Ureter (tissue), 1 donor: ENCODE results near the gene STK24. TPM values are rescaled to one million over a fixed set of nuclear protein-coding genes. Genes with fewer than 3 reads are reported as not detected.

Source experiments
- DNase-seq: peaks from one replicate; pipeline ENCODE4 v3.0.0-alpha.2; 2020; ENCODE audit warnings: low spot score
- total RNA-seq: library from RNA; stranded (reverse); gene quantifications from one replicate; pipeline ENCODE4 v1.2.4, GENCODE V29; 2023
- donor health status: DM: yes; HTN: yes; CAD: no.

The STK24 gene
- total RNA-seq, 1 donor from 2014 or later = 160 TPM

DNA sequence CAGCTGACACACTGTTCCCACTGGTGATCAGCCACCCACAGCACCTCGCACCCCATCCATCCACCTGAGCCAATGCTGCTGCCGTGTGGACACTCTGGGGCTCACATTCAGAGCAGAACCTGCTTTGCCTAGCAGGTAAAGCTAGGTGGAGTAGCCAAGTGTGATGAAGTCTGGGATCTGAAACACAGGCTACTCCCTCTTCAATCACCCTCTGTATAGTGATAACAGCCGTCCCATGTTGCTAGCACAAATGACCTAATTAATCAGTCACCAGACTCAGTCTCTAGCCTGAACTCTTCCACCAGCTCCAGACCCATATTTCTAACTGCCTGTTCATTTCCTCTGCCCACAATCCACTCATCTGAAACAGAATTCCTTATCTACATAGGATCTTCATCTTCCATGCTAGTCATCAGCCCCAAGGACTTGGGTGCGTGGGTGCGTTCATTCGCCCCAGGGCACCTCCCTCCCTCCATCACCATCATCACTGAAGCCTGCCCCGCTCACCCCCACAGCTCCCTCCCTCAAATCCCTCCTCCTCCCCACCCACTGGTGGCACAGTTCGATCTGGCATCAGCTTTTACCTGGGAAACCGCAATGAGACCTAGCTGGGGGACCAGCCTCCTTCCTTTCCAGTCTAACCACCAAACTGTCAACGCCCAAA, 19.8 kb downstream of the STK24 start:
- DNase-seq = no peak

DNA sequence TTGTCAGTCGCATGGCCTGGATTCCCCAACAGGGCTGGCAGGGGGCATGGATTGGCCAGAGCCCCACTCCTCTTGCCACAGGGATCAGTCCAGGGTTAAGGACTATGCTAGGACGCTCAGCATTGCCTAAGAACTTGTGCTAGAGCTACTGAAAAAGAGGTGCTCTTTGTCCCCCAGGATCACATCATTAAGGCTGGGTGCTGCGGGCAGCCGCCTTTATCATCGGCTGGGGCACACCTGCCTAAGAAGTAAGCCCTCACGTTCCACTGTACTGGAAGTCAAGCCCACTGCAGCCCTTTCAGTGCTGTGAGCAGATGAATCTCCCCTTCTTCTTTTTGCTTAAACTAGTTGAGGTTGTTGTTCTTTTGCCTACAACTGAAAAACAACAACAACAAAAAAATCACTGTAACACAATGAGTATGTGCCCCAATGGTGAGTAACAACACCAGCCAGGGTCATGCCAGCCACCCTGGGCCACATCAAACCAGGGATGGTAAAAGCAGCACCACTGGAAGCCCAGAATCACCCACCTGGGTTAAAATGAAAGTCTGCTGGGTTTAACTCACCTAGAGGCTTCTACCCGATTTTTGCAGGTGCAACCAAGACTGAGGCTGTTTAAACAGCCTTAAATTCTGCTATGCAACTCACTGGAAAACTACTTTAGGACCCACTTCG, 20.6 kb downstream of the STK24 start:
- no peak for DNase-seq

DNA sequence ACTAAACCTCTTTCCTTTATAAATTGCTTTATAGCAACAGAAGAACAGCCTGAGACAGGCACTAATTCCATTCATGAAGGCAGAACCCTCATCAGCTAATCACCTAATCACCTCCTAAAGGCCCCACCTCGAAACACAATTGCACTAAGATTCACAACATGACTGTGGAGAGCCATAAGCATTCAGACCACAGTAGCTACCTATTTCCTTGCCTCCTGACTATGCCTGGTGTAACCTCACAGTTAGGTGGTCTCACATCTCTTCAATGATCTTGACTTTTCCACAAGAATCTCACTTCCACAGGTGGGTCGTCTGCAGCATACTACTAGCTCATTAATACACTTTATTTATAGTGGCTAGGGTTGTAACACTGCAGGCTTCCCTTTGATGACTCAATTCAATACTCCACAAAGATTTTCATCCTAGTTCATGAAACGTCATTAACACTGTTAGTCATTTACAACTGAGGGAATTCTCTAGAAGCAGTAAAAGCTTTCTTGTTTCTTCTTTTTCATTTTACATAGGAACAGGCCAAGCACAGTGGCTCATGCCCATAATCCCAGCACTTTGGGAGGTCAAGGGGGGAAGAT, 27.1 kb downstream of the STK24 start:
- no peak for DNase-seq

DNA sequence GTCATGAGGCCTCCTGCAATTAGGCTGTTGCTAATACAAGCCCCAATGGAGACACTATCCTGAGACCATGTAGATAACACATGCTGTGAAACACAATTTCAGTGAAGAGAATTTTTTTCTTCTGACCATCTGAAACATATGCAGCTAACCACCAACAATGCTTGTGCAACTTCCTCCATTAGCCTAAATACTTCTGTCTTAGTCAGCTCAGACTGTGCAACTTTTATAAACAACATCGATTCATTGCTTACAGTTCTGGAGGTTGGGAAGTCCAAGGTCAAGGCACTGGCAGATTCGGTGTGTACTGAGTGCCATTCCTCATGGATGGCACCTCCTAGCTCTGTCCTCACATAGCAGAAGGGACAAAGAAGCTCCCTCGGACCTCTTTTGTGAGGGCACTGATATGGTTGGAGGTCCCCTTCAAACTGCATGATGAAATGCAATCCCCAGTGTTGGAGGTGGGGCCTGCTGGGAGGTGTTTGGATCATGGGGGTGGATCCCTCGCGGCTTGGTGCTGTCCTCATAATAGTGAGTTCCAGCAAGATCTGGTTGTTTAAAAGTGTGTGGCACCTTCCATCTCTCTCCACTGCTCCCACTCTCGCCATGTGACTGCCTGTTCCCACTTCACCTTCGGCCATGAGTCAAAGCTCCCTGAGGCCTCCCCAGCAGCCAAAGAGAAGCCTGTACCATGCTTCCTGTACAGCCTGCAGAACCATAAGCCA, 27.7 kb downstream of the STK24 start:
- DNase-seq = no peak

DNA sequence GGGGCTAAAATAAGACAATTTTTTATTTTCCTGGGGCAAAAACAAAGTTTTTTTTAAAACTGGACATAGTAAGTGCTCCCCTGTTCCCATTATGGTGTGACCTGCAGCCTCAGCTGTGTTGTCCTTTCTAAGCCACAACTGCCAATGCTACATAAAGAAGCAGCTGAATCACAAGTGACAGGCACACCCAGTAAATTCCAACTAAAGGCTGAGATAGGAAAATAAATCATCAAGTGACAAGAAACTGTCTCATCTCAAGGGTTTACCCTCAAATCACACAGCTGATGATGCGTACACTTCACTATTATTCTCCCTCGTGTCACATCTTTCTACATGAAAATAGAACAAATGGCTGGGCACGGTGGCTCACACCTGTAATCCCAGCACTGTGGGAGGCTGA, 28.7 kb downstream of the STK24 start:
- DNase-seq = no peak

DNA sequence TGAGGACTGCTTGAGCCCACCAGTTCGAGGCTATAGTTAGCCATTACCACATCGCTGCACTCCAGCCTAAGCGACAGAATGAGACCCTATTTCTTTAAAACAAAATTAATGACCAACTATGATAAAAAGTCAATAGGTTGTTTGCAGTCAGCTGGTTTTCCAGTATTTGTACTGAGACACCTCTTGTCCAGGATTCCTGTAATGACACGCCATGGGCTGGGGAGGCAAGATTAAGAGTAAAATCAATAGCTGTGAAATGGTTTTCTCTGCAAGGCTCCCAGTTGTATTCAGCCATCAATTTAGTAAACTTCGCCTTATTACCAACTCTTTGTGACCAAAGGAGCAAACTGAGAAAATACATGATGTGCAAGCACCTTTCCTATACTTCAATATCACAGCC, 29.5 kb downstream of the STK24 start:
- no peak for DNase-seq

DNA sequence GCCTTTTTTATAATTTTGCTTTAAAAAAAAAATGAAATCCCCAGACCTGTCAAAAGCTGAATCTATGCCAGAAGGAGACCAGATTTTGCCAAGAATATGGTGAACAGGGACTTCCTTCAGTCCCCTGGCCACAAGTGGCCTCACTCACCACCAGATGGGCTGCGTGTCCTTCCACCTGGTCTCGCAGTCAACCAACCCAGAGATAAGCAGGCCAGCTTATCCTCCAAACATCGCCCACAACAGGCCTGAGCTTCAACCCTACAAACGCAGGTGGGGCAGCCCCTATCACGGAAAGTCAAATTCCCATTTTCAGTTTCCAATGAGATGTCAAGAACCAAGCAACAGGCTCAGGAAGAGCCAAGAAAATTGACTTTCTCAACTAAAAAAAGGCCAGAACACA, 30.5 kb downstream of the STK24 start:
- DNase-seq = no peak

DNA sequence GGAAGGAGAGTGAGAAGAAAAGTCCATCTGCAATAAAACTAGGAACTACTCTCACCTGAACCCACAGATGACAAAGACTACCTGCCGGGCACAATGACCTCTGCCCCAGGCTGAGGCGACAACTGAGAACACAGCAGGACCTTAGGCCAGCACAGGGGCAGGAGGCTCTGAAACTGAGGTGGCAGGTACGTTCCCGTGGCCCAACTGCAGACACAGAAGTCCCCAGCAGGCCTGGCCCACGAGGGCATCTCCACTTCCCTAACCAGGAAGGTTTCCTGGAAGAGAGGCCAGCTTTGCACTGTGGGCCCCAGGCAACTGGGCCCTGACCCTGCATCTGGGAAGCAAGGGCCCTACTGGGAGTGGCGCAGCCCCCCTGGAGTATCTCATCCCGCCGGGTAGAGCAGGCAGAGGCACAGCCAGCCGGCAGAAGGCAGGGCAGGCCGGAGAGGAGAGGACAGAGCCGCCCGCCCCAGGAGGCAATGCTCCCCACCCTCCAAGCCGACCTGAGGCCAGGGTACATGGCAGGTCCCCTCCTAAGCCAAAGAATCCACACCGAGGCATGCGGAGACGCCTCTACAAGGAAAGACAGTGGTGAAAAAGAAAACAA, 32.7 kb downstream of the STK24 start:
- DNase-seq = no peak

DNA sequence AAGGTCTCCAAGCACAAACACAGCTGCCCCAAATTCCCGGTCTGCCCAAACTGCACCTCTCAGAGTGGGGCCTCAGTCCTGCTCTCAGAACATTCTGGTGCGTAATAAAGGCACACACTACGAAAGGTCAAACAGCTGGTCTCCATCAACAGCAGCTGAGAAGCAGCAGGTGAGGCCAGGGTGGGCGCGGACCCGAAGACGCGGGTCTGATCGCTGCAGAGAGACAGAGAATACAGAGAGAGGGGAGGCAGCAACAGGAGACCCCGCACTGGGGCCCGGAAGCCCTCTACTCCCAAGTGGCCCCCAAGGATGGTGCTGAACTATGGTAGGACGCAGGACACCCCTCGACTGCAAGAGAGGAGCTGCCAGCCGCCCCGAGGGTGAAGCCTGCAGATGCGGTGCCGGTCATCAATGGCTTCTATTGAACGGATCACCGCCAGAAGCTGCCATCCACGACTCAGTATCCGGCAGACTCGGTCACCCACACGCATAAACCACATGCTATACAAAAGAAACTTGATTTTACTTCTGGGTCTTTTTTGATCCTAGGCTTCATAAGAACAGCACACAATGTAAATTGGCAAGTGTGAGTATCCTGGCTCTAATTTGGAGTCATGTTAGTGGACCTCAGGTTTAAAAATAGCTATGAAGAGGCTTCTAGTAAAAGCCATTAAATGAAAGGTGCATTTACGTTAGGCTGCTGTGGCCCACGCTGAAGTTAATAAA, 33.4 kb downstream of the STK24 start:
- DNase-seq = no peak

DNA sequence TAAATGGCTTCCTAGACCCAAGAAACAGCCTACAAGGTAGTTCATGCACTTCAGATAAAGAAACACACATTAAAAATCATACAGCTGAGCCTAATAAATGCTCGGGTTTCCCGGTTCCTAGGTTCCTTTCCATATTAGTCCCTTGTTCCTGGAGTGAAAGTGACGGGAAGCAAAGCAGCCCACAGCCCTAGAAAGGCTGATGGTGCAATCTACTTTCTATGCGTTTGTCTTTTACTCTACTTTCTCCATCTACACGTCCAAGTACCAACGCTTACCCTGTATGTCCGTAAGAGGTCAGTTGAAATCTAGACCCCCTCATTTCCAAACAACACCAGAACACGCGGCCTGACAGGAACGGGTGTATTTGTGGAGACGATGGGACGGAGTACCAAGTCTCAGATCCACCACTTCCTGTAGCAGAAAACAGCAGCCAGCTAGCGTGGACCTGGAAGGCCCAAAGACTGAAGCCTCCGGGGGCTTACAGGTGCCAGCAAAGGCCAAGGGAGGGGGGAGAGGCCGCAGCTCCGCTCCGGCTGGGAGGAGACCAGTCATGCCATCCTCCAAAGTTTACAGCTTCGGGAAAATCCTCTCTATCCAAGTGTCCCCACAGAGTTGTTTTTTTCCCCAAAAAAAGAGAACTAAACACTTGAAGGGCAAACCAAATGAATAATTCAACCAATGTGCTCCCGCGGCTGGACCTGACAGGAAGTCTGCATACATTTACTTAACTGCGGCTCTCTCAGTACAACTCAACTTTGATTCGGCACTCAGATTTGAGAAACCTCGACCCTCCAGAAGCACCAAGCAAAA, 34.1 kb downstream of the STK24 start:
- DNase-seq = no peak

DNA sequence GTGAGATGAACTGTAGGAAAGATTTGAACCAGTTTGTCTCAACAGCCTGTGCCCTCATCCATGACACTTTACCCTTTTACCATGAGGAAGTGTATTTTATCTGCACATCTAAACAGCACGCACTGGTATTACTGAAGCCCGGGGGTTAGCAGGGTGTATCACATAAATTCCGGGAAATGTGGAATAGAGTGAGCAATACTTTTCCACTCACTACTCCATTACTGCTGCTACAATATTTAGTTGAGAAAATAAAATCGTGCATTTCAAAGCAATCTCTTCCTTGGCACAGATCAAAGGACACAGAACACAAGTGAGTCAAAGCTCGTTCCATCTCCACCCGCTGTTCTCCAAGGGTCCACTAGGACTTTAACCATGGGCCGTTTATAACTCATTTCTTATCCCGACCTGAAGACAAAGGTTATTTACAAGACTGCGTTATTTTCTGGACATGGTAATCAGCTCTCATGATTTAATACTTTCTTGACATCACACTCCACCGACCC, 35.2 kb downstream of the STK24 start:
- DNase-seq = no peak

DNA sequence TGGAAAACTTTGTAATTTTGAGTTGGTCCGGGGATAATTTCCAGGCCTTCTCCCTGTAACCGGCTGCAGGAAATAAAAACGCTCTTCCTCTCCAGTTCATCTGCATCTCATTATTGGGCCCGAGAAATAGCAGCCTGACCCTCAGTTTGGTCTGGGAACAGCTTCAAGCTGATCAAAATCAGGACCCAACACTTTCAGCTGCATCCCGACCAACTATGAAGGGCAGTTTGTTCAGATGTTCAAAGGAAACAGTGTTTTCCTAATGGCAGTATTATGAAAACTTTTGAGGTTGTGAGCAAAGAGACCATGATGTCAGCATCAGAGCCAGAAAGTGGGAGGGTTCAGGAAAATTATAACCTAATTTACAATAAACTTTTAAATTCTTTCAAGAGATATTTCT, 35.7 kb downstream of the STK24 start:
- no peak for DNase-seq

DNA sequence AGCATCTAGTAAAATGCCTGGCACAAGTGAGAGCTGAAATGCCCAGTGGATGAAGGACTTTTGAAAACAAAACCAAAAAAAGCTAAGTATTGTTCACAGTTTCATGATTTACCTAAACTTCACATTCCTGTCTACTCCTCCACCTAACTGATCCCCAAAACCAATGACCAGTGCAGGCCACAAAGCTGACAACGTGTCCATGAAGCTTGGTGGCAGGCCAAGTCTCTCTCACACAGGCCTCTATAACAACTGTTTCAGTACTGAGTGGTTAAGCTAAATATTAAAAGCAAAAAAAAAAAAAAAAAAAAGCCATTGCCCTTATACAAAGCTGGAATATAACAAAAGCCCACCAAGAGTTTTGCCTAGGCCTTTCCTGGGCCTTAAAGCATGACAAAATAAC, 36.4 kb downstream of the STK24 start:
- no peak for DNase-seq

DNA sequence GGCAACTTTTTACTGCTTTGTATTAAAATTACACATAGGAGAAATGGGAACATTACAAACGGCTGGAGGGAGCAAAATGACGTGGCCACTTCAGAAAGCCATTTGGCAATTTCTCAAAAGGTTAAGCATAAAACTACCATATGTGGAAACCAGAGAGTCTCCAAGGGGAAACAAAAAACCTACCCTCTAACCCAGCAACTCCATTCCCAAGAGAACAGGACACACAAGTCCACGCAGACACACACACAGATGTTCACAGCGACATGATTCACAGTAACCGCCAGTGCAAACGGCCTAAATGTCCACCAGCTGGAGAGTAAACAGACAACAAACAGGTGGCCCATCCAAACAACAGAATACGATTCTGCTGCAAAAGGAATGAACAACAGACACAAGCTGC, 37.2 kb downstream of the STK24 start:
- DNase-seq = no peak

DNA sequence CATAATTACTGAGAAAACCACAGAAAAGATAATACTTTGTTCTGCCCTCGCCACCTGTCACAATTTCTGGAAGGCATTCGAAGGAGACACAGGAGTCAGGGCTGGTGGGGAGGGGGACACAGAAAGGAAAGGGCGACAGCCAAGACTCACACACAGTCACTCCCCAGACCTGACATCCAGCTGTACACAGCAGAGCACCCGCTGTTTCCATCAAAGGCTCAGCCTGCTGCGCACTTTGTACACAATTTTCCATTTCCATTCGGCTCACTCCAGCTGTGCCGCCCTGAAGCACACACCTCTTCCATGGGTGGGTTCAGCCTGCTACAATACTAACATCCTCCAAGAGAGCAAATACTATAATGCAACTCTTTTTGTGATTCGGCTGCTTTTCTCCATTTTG, 38.0 kb downstream of the STK24 start:
- DNase-seq = no peak

DNA sequence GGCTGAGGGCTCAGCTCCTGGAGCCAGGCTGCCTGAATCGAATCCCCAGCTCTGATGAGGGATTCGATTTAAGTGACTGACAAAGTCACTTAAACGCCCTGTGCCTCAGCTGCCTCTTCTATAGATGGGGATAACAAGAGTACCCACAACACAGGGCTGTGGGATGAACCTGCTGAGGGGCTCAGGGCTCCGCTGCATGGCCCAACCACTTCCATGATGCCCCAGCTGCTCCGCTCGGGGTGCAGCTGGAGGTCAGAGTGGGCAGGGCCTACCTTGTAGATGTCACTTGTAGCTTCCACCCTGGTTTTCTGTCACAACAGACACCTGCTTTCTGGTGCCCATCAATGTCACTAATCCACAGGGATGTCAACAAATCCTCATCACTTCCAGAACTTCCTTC, 39.2 kb downstream of the STK24 start:
- DNase-seq = no peak

DNA sequence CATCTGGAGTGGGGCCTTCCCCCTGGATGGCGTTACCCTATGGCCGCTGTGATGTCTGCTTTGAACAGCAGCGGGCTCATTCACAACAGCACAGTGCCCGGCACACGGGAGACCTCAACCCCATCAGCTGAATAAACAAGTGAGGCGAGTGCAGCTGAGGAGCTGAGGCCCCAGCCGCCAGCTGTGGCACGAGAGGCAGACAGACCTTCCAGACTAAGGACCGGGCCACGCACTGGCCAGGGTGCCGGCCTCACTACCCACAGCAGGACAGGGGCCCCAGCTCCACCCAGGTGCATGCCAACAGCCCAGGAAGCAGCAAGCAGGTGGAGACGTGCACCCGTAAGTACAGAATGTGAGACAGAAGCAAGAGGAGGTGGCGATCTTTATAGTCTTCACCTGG, 39.6 kb downstream of the STK24 start:
- no peak for DNase-seq

DNA sequence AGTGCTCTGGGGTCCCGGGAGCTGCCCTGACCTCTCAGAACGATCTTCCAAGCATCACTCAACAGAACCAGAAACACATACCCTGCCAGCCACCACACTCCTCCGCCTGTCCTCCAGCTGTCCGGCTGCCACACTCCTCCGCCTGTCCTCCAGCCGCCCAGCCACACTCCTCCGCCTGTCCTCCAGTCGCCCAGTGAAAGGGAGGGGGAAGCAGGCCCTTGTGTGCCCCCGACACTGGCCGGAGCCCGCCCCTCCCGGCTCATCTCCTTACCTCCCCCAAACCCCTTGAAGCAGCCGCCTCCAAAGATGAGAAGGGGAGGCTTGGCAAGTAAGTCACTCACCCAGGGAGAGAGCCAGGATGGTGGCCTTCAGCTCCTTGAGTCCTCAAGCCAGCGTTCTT, 40.2 kb downstream of the STK24 start:
- no peak for DNase-seq

DNA sequence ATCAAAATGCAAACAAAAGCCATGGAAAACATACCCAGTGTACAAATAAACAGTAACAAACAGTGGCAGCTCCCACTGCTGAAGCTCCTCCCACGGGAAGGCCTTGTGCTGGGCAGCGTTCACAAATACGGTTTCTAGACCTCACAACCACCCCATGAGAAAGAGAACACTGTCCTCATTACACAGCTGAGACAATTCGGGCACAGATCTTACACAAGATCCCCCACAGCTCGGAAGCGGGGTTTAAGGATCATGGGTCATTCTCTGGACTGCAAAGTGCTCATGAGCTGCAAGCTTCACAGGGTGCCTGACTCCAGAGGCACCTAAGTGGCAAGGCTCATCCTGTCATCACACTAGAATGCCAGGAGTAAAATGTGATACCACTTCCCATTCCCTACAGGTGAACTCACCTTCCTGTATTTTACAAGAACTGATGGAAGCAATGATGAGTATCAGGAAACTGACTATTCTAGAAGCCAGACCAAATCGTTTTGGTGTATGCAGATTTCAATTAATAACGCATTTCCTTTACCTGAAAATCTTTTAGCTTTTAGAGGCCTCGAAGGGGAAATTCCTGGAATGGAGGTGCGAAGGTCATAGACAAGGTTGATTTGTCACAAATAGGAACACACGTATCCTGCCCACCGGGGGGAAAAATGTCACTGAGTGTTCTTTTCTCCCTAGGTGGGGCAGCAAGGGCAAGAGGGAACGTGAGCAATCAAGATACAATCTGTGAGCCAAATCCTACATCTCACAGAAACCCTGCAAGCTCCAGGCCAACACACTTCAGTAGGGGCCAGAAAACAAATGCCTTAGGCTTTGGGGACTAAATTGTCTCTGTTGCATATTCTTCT, 41.2 kb downstream of the STK24 start:
- DNase-seq = no peak

DNA sequence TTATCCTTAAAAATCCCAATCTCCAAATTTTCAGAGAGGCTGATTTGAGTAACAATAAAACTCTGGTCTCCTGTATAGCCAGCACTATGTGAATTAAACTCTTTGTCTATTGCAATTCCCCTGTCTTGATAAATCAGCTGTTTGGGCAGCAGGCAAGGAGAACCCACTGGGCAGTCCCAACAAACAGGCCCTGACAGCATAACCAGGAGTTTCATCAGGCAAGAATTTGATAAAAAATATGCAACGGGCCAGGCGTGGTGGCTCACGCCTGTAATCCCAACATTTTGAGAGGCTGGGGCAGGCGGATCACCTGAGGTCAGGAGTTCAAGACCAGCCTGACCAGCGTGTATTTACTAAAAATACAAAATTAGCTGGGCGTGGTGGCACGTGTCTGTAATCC, 42.1 kb downstream of the STK24 start:
- no peak for DNase-seq
